Measurements from ENCODE around the gene RNH1. TPM values are rescaled to one million over a fixed set of nuclear protein-coding genes. Genes with fewer than 3 reads are reported as not detected.

Gene RNH1
- total RNA-seq, 1 experiment from 2014 or later, result 103 TPM

- Mint-ChIP-seq H3K4me1 (ENCODE audit: low read depth, unreplicated experiment) (no peaks in the 10 kb centered on the region), H3K36me3 (ENCODE audit: insufficient read depth, unreplicated experiment) (peaks cover 48% of the 10 kb centered on the region), H3K27me3 (ENCODE audit: unreplicated experiment) (no peaks in the 10 kb centered on the region), H3K27ac (ENCODE audit: unreplicated experiment) (no peak overlapping the region), H3K9me3 (ENCODE audit: low read depth, unreplicated experiment) (no peaks in the 10 kb centered on the region), H3K4me3 (ENCODE audit: low read depth, unreplicated experiment) (no peak overlapping the region)
- TF ChIP-seq CTCF (IDR thresholded peaks at IDR 0.05; ENCODE audit: unreplicated experiment), result no peak
- CTCF ChIA-PET, result interaction anchor here (0.7 kb wide), 1 partner anchor 31 kb away, joined by 3 read pairs; no protein-coding TSS in a partner anchor
- intact Hi-C loops (cut with micrococcal nuclease; ENCODE audit: unreplicated experiment), result no loop called here
- no peak for DNase-seq
- TSS peak; percentile 46 for BruUV-seq (replicated peaks)
Measured at GRCh38 chr11:508956-509355, 1.9 kb upstream of the RNH1 start.

- H3K27me3 Mint-ChIP-seq (ENCODE audit: unreplicated experiment), result no peaks in the 10 kb centered on the region
- TF ChIP-seq CTCF (IDR thresholded peaks at IDR 0.05; ENCODE audit: unreplicated experiment), result no peak
- H3K27ac Mint-ChIP-seq (ENCODE audit: unreplicated experiment), result no peak overlapping the region
- DNase-seq, result no peak
- peaks cover 44% of the 10 kb centered on the region for H3K36me3 Mint-ChIP-seq (ENCODE audit: insufficient read depth, unreplicated experiment)
- no peaks in the 10 kb centered on the region for H3K9me3 Mint-ChIP-seq (ENCODE audit: low read depth, unreplicated experiment)
- H3K4me1 Mint-ChIP-seq (ENCODE audit: low read depth, unreplicated experiment), result no peaks in the 10 kb centered on the region
- no TSS peak for BruUV-seq (replicated peaks)
- H3K4me3 Mint-ChIP-seq (ENCODE audit: low read depth, unreplicated experiment), result peak overlapping the region; percentile 92
- intact Hi-C loops (cut with micrococcal nuclease; ENCODE audit: unreplicated experiment), result no loop called here
- CTCF ChIA-PET, result no interaction called here
Measured at GRCh38 chr11:507727-508515, 879 bp upstream of the RNH1 start.

GRCh38 chr11:506238-506994 lies 626 bp downstream of the RNH1 start:
- Mint-ChIP-seq H3K9me3 (ENCODE audit: low read depth, unreplicated experiment) (no peaks in the 10 kb centered on the region), H3K27ac (ENCODE audit: unreplicated experiment) (peak overlapping the region; percentile 99), H3K36me3 (ENCODE audit: insufficient read depth, unreplicated experiment) (peaks cover 48% of the 10 kb centered on the region), H3K27me3 (ENCODE audit: unreplicated experiment) (no peaks in the 10 kb centered on the region), H3K4me3 (ENCODE audit: low read depth, unreplicated experiment) (peak overlapping the region; percentile 92), H3K4me1 (ENCODE audit: low read depth, unreplicated experiment) (no peaks in the 10 kb centered on the region)
- peak; percentile 99 for DNase-seq
- CTCF ChIA-PET, result interaction anchor here (0.7 to 0.9 kb wide), 4 partner anchors 13 to 1227 kb away, joined by 3 to 8 read pairs (median 7); no protein-coding TSS in a partner anchor
- no TSS peak for BruUV-seq (replicated peaks)
- no peak for TF ChIP-seq CTCF (IDR thresholded peaks at IDR 0.05; ENCODE audit: unreplicated experiment)
- intact Hi-C loops (cut with micrococcal nuclease; ENCODE audit: unreplicated experiment), result no loop called here

- Mint-ChIP-seq H3K27ac (ENCODE audit: unreplicated experiment) (no peak overlapping the region), H3K9me3 (ENCODE audit: low read depth, unreplicated experiment) (no peaks in the 10 kb centered on the region), H3K27me3 (ENCODE audit: unreplicated experiment) (no peaks in the 10 kb centered on the region), H3K4me3 (ENCODE audit: low read depth, unreplicated experiment) (peak overlapping the region; percentile 92), H3K36me3 (ENCODE audit: insufficient read depth, unreplicated experiment) (peaks cover 54% of the 10 kb centered on the region), H3K4me1 (ENCODE audit: low read depth, unreplicated experiment) (no peaks in the 10 kb centered on the region)
- CTCF ChIA-PET, result no interaction called here
- BruUV-seq (replicated peaks), result no TSS peak
- intact Hi-C loops (cut with micrococcal nuclease; ENCODE audit: unreplicated experiment), result no loop called here
- DNase-seq, result no peak
- no peak for TF ChIP-seq CTCF (IDR thresholded peaks at IDR 0.05; ENCODE audit: unreplicated experiment)
Measured at GRCh38 chr11:504994-505344, 2.1 kb downstream of the RNH1 start.
